HFFc6 (cell line): ENCODE data around the gene RNF150. TPM values are rescaled to one million over a fixed set of nuclear protein-coding genes. Genes with fewer than 3 reads are reported as not detected.
A peak's percentile ranks its signal among the peaks of the same experiment; 100 is the strongest.

Experiments
- DNase-seq: peaks from one replicate; pipeline ENCODE4 v3.0.0-alpha.2; 2018
- H3K27ac Mint-ChIP-seq: 2 replicates; pipeline ENCODE4 v1.8.0; 2020; ENCODE audit warnings: mild to moderate bottlenecking, mixed read lengths
- H3K27me3 Mint-ChIP-seq: 2 replicates; pipeline ENCODE4 v1.8.0; 2021; ENCODE audit warnings: mild to moderate bottlenecking, moderate library complexity, mixed read lengths; ENCODE audit not compliant: insufficient read depth
- H3K36me3 Mint-ChIP-seq: 2 replicates; pipeline ENCODE4 v1.8.0; 2021; ENCODE audit warnings: low read depth, mixed read lengths
- H3K4me1 Mint-ChIP-seq: 2 replicates; pipeline ENCODE4 v1.8.0; 2020; ENCODE audit warnings: low read depth, mixed read lengths
- H3K4me3 Mint-ChIP-seq: 2 replicates; pipeline ENCODE4 v1.8.0; 2020; ENCODE audit warnings: mild to moderate bottlenecking, moderate library complexity, mixed read lengths
- H3K9me3 Mint-ChIP-seq: 2 replicates; pipeline ENCODE4 v1.8.0; 2020; ENCODE audit warnings: mild to moderate bottlenecking, mixed read lengths
- total RNA-seq, 6 experiments: library from RNA; stranded (reverse); fragmentation: NEBNext Ultra II Directional; extraction: Animal tissue kit (Norgen Biotek cat#: 25700); gene quantifications; 2 replicates in 1 of 6; 3 replicates in 5 of 6; pipeline ENCODE4 v1.2.3, GENCODE V29; 2021
- TF ChIP-seq, protein P1 (sequence below): fragments of 200-600 bp; sonication (generic); IDR thresholded peaks from 2 replicates; pipeline ENCODE4 v1.5.0; 2021; ENCODE audit warnings: antibody characterized with exemption, mild to moderate bottlenecking

Gene RNF150
- total RNA-seq, 6 experiments from 2014 or later: 15.1 to 24.2 (median 20.7) TPM

DNA sequence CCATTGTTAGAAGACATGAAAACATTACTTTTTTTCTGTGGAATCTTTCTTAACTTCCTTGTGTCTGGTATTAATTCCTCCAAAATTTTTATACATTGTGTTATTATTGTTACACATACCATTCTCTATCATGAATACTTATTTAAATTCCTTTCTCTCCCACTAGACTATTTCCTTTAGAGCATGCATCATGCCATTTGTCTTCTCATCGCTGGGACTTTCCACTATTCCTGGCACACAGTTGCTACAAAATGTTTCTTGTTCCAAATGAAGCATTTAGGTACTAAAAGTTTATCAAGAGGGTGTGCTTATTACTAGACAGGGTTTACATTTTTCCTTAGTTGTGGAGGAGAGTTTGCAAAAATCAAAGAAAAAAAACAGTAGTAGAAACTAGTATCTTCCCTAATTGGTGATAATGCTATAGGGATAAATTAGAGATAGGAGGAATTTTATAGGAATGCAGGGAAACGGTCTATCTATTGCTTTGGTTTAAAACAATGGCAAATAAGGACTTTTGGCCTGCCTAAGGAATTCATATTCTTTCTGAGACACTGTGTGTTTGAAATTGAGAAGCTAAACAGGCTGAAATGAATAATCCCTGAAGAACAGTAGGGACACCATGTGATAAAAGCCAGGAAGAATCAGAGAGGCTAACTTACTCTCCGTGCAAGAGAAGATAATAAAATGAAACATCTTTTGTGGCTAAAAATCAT lies 189.6 kb downstream of the RNF150 start:
- H3K4me3 Mint-ChIP-seq: peak overlapping the region; percentile 66
- H3K27ac Mint-ChIP-seq: peak overlapping the region; percentile 78
- TF ChIP-seq, protein P1, sequence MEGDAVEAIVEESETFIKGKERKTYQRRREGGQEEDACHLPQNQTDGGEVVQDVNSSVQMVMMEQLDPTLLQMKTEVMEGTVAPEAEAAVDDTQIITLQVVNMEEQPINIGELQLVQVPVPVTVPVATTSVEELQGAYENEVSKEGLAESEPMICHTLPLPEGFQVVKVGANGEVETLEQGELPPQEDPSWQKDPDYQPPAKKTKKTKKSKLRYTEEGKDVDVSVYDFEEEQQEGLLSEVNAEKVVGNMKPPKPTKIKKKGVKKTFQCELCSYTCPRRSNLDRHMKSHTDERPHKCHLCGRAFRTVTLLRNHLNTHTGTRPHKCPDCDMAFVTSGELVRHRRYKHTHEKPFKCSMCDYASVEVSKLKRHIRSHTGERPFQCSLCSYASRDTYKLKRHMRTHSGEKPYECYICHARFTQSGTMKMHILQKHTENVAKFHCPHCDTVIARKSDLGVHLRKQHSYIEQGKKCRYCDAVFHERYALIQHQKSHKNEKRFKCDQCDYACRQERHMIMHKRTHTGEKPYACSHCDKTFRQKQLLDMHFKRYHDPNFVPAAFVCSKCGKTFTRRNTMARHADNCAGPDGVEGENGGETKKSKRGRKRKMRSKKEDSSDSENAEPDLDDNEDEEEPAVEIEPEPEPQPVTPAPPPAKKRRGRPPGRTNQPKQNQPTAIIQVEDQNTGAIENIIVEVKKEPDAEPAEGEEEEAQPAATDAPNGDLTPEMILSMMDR: no peak
- no peaks in the 10 kb centered on the region for H3K9me3 Mint-ChIP-seq
- peak; percentile 52 for DNase-seq
- peaks cover 46% of the 10 kb centered on the region for H3K4me1 Mint-ChIP-seq
- H3K27me3 Mint-ChIP-seq: peaks cover 2% of the 10 kb centered on the region; the same call in 1 of the 2 replicates
- H3K36me3 Mint-ChIP-seq: peaks cover 5% of the 10 kb centered on the region; the same call in 1 of the 2 replicates

DNA sequence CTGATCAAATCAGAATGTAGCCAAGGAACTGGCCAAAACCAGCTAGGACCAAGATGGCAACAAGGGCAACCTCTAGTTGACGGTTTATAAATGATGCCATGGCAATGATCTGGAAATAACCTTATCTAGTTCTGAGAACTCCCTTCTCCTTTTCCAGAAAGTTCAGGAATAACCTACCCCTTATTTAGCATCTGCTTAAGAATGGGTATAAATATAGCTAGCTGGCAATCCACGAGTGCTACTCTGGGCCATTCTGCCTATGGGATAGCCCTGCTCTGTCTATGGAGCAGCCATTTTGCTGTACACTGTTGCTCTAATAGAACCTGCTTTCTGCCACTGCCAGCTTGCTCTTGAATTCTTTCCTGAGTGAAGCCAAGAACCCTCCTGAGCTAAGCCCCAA lies 192.7 kb downstream of the RNF150 start:
- Mint-ChIP-seq H3K9me3 (no peaks in the 10 kb centered on the region), H3K36me3 (peaks cover 5% of the 10 kb centered on the region; the same call in 1 of the 2 replicates), H3K27ac (no peak overlapping the region), H3K4me3 (no peak overlapping the region), H3K27me3 (peaks cover 2% of the 10 kb centered on the region; the same call in 1 of the 2 replicates), H3K4me1 (peaks cover 73% of the 10 kb centered on the region)
- DNase-seq: no peak
- TF ChIP-seq, protein P1: no peak

DNA sequence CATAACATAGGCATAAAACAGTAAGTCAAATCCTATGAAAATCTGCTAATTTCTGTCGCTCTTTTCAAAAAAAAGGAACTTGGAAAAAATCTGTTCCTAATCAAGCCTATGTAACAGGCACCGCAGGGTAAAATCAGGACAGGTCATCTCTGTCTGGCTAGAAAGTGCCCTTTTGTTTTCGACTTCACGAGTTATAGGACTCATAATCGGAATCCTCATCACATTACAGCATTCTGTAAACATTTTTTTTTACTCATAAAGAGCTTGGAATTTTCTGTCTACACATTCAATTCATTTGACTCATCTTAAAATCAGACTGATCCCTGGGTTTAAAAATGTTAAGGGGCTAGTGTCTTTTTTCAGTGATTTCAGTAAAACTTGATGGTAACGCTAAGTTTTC lies 195.4 kb downstream of the RNF150 start:
- Mint-ChIP-seq H3K36me3 (peaks cover 5% of the 10 kb centered on the region; the same call in 1 of the 2 replicates), H3K4me1 (peaks cover 56% of the 10 kb centered on the region)
- DNase-seq: peak; percentile 89

DNA sequence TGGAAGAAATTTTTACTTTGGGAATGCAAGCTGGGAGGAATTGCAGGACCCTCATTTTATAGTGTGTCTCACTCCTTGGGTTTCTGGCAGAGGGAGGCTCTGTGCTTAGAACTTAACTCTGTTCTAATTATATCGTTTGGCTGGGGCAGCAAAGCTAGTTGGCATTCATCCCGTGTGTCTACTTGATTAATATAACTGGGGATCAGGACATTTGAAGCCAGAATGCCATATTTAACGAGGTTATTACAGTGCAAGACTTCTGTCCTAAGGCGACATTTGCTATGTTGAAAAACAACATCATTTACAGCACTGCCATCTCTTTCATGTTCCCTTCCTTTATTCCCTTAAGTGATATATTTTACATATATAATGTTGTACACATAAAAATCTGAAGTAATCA lies 198.0 kb downstream of the RNF150 start:
- no peak overlapping the region for H3K27ac Mint-ChIP-seq
- peak; percentile 25 for DNase-seq
- peaks cover 59% of the 10 kb centered on the region for H3K4me1 Mint-ChIP-seq
- no peak overlapping the region for H3K4me3 Mint-ChIP-seq
- no peaks in the 10 kb centered on the region for H3K9me3 Mint-ChIP-seq
- no peaks in the 10 kb centered on the region; the same call in 1 of the 2 replicates for H3K27me3 Mint-ChIP-seq
- no peaks in the 10 kb centered on the region; the same call in none of the 2 replicates for H3K36me3 Mint-ChIP-seq
- TF ChIP-seq, protein P1: no peak

More for the DNA sequence above, 195.4 kb downstream of the RNF150 start:
- peak overlapping the region; percentile 56 for H3K4me3 Mint-ChIP-seq
- H3K27ac Mint-ChIP-seq: peak overlapping the region; percentile 65
- H3K27me3 Mint-ChIP-seq: peaks cover 2% of the 10 kb centered on the region; the same call in 1 of the 2 replicates
- TF ChIP-seq, protein P1: no peak
- H3K9me3 Mint-ChIP-seq: no peaks in the 10 kb centered on the region

DNA sequence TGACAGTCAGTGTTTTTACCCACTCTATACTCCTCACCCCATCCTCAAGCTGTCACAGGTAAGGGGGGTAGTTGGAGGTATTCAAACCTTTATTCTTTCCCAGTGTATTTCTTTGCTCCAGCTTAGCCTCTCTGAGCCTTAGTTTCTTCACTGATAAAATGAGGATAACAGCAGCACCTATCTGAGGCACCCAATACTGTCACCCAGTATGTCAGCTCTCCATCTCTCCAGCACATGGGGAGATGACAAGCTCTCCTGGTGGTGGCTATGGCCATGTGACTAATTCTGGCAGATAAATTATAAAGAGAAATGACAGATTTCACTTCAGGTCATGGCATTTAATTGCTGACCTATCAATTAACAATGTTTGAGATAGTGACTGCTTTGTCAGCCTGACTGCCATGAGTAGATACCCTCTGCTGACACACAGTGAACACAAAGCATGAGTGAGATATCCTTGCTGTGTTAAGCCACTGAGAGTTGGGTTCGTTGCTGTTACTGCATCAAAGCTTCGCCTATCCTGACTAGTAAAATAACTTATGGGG lies 200.7 kb downstream of the RNF150 start:
- TF ChIP-seq, protein P1: no peak
- no peak overlapping the region for H3K27ac Mint-ChIP-seq
- H3K9me3 Mint-ChIP-seq: no peaks in the 10 kb centered on the region
- H3K36me3 Mint-ChIP-seq: peaks cover 3% of the 10 kb centered on the region; the same call in 1 of the 2 replicates
- peaks cover 34% of the 10 kb centered on the region for H3K4me1 Mint-ChIP-seq
- no peak overlapping the region for H3K4me3 Mint-ChIP-seq
- peaks cover 2% of the 10 kb centered on the region for H3K27me3 Mint-ChIP-seq
- DNase-seq: no peak
